Naive thymus-derived CD4-positive, alpha-beta T cell (primary cell): ENCODE data around the gene FAM180B. TPM values are rescaled to one million over a fixed set of nuclear protein-coding genes. Genes with fewer than 3 reads are reported as not detected.
"Not testable (repeated sequence)": the region's sequence is repeated elsewhere in the genome, so short reads cannot be mapped to it uniquely, and the experiment has no call there.

Source experiments
- ATAC-seq: fragments of 150-1000 bp; cut with Tn5 transposase; 2 replicates; pipeline ENCODE4 v1.10.0; 2021; ENCODE audit warnings: mild to moderate bottlenecking, moderate library complexity
- CTCF ChIA-PET: fragments of 350-600 bp; sonication (Branson Sonifier 250); formaldehyde crosslinking; loops from one replicate; lab custom pipeline; 2021; ENCODE audit warnings: antibody characterized with exemption; lab: Charles Lee
- POLR2A ChIA-PET: fragments of 350-600 bp; sonication (Branson Sonifier 250); formaldehyde crosslinking; loops from one replicate; lab custom pipeline; 2021; ENCODE audit warnings: antibody characterized with exemption, inconsistent platforms; lab: Charles Lee
- DNase-seq, 9 donors: peaks; one replicate each; pipeline versions ENCODE4 v3.0.0 to v3.0.0-alpha.2; 2020 to 2022; ENCODE audit warnings: mixed read lengths in 1 of 9
- H3K27ac ChIP-seq: one replicate; pipeline ENCODE4 v1.7.0; 2013; ENCODE audit warnings: mild to moderate bottlenecking, low read depth, low read length, moderate library complexity
- H3K27me3 ChIP-seq, 2 donors: one replicate each; pipeline ENCODE4 v1.7.0; 2013; ENCODE audit warnings: low read length in 2 of 2, mild to moderate bottlenecking in 2 of 2, moderate library complexity in 2 of 2; ENCODE audit not compliant: control insufficient read depth in 2 of 2, insufficient read depth in 2 of 2
- H3K36me3 ChIP-seq, 3 experiments: 1 replicate in 2 of 3; 2 replicates in 1 of 3; pipeline ENCODE4 v1.7.0; 2013; ENCODE audit warnings: low read length in 3 of 3, mild to moderate bottlenecking in 3 of 3, moderate library complexity in 1 of 3; ENCODE audit not compliant: insufficient read depth in 3 of 3, control insufficient read depth in 2 of 3
- H3K4me1 ChIP-seq, 2 donors: one replicate each; pipeline ENCODE4 v1.7.0; 2013; ENCODE audit warnings: low read length in 2 of 2, mild to moderate bottlenecking in 2 of 2, moderate library complexity in 1 of 2; ENCODE audit not compliant: control insufficient read depth in 2 of 2, insufficient read depth in 2 of 2
- H3K4me3 ChIP-seq: 2 replicates; pipeline ENCODE4 v1.7.0; 2013; ENCODE audit warnings: mild to moderate bottlenecking, low read length
- H3K9me3 ChIP-seq, 3 experiments: 1 replicate in 2 of 3; 2 replicates in 1 of 3; pipeline ENCODE4 v1.7.0; 2013; ENCODE audit warnings: low read length in 3 of 3; ENCODE audit not compliant: control insufficient read depth in 2 of 3
- H3K27ac Mint-ChIP-seq, 9 donors: one replicate each; pipeline ENCODE4 v1.8.0; 2020 to 2022; ENCODE audit warnings: mixed read lengths in 9 of 9, mild to moderate bottlenecking in 8 of 9, moderate library complexity in 5 of 9, inconsistent platforms in 2 of 9
- H3K27me3 Mint-ChIP-seq, 5 donors: one replicate each; pipeline ENCODE4 v1.8.0; 2021 to 2022; ENCODE audit warnings: mixed read lengths in 5 of 5, mild to moderate bottlenecking in 1 of 5
- H3K36me3 Mint-ChIP-seq, 5 donors: one replicate each; pipeline ENCODE4 v1.8.0; 2020 to 2022; ENCODE audit warnings: mixed read lengths in 5 of 5, mild to moderate bottlenecking in 3 of 5, inconsistent platforms in 1 of 5
- H3K4me1 Mint-ChIP-seq, 7 donors: one replicate each; pipeline ENCODE4 v1.8.0; 2020 to 2022; ENCODE audit warnings: mixed read lengths in 7 of 7, mild to moderate bottlenecking in 3 of 7, inconsistent platforms in 1 of 7
- H3K4me3 Mint-ChIP-seq, 10 donors: one replicate each; pipeline ENCODE4 v1.8.0; 2020 to 2022; ENCODE audit warnings: mild to moderate bottlenecking in 10 of 10, mixed read lengths in 10 of 10, moderate library complexity in 6 of 10, inconsistent platforms in 2 of 10
- H3K9me3 Mint-ChIP-seq, 11 donors: one replicate each; pipeline ENCODE4 v1.8.0; 2020 to 2022; ENCODE audit warnings: mixed read lengths in 11 of 11, mild to moderate bottlenecking in 4 of 11, inconsistent platforms in 1 of 11, moderate library complexity in 1 of 11
- intact Hi-C, 2 donors: fragments of 100-400 bp; cut with micrococcal nuclease; formaldehyde crosslinking; loops; one replicate each; pipeline ENCODE4 v1.15.1; 2023
- polyA plus RNA-seq, 2 donors: library from polyadenylated mRNA; unstranded; fragments of 300-500 nt; fragmentation: Illumina TruSeq; gene quantifications; one replicate each; pipeline ENCODE4 v1.2.3, GENCODE V29; 2021
- total RNA-seq, 6 experiments: library from RNA in 5 of 6; stranded (reverse) in 5 of 6; gene quantifications; 1 replicate in 5 of 6; 2 replicates in 1 of 6; pipeline ENCODE4 v1.2.3 and lab custom pipeline; 2021 to 2026

Gene FAM180B
- total and polyA plus RNA-seq, 7 experiments from 2014 or later: 0.21 to 1.0 (median 0.30) TPM; not detected in 3

GRCh38 chr11:47564366-47564765 is 22.1 kb upstream of the FAM180B start:
- Mint-ChIP-seq H3K27ac (peak overlapping the region; percentile 46 to 84 (median 80)), H3K4me3 (peak overlapping the region; percentile 47 to 85 (median 69)), H3K4me1 (peaks cover 0 to 33% (median 24%) of the 10 kb centered on the region in 7 donors)
- H3K36me3 ChIP-seq, H3K4me3 ChIP-seq, H3K9me3 Mint-ChIP-seq, H3K36me3 Mint-ChIP-seq, H3K27me3 Mint-ChIP-seq, DNase-seq, intact Hi-C loops, H3K9me3 ChIP-seq, ATAC-seq, H3K4me1 ChIP-seq, H3K27me3 ChIP-seq: not testable (repeated sequence)
- ChIA-PET CTCF (interaction anchor here (0.6 to 1.2 kb wide), 2 partner anchors 9 to 10 kb away, joined by 5 read pairs; no protein-coding TSS in a partner anchor), POLR2A (interaction anchor here (1.2 to 5.6 kb wide), 4 partner anchors 9 to 202 kb away, joined by 3 to 67 read pairs (median 22); partner anchors contain the start of genes CELF1, FNBP4, KBTBD4 and NDUFS3)
- peak overlapping the region; percentile 89 for H3K27ac ChIP-seq

GRCh38 chr11:47564933-47565339 is 21.5 kb upstream of the FAM180B start:
- Mint-ChIP-seq H3K9me3 (no peaks in the 10 kb centered on the region), H3K27me3 (no peaks in the 10 kb centered on the region), H3K4me1 (peaks cover 0 to 33% (median 24%) of the 10 kb centered on the region in 7 donors), H3K4me3 (peak overlapping the region; percentile 75 to 87 (median 83)), H3K27ac (peak overlapping the region; percentile 66 to 94 (median 83)), H3K36me3 (peaks cover 0 to 5% (median 0%) of the 10 kb centered on the region in 5 donors)
- Histone ChIP-seq H3K36me3 (peaks cover 0 to 3% (median 3%) of the 10 kb centered on the region in 3 experiments), H3K27me3 (no peaks in the 10 kb centered on the region), H3K4me3 (peak overlapping the region; percentile 88), H3K4me1 (peaks cover 3 to 8% of the 10 kb centered on the region in 2 donors), H3K9me3 (no peaks in the 10 kb centered on the region), H3K27ac (peak overlapping the region; percentile 89)
- ChIA-PET POLR2A (interaction anchor here (1.2 to 5.6 kb wide), 6 partner anchors 9 to 202 kb away, joined by 3 to 67 read pairs (median 4); partner anchors contain the start of genes CELF1, FNBP4, KBTBD4 and NDUFS3), CTCF (interaction anchor here (0.6 to 1.2 kb wide), 2 partner anchors 9 to 11 kb away, joined by 5 read pairs; no protein-coding TSS in a partner anchor)
- ATAC-seq (peak; percentile 3), DNase-seq (no peak)
- intact Hi-C loops: loop anchor here (1.0 kb wide), 3 partner anchors 12 to 202 kb away; partner anchors contain the start of genes CELF1 (in 2 of the 2), KBTBD4 (in 2 of the 2) and FNBP4 (in 1 of the 2)

- intact Hi-C loops: loop anchor here (1.0 kb wide), 3 partner anchors 12 to 202 kb away; partner anchors contain the start of genes CELF1 (in 2 of the 2), KBTBD4 (in 2 of the 2) and FNBP4 (in 1 of the 2)
Observed at GRCh38 chr11:47565340-47566148, 20.9 kb upstream of the FAM180B start, which contains the start of gene PTPMT1. Gene PTPMT1 (plus strand): TSS chr11:47565599. CDS start chr11:47565623, 24 bp downstream.

GRCh38 chr11:47566149-47566698 is 20.3 kb upstream of the FAM180B start:
- H3K4me1 ChIP-seq: peaks cover 3 to 8% of the 10 kb centered on the region in 2 donors
- no peaks in the 10 kb centered on the region for H3K27me3 ChIP-seq
- ChIA-PET CTCF (interaction anchor here (0.7 kb wide), 1 partner anchor 207 kb away, joined by 6 read pairs; no protein-coding TSS in a partner anchor), POLR2A (interaction anchor here (0.5 to 5.6 kb wide), 9 partner anchors 9 to 200 kb away, joined by 3 to 67 read pairs (median 3); partner anchors contain the start of genes AGBL2, CELF1, KBTBD4 and NDUFS3)
- intact Hi-C loops: no loop called here
- peaks cover 0 to 6% (median 3%) of the 10 kb centered on the region in 5 donors for H3K36me3 Mint-ChIP-seq
- peaks cover 0 to 35% (median 28%) of the 10 kb centered on the region in 7 donors for H3K4me1 Mint-ChIP-seq
- ATAC-seq (peak; percentile 10), DNase-seq (peak in 1 of 9 donors; percentile 34)
- peak overlapping the region; percentile 81 to 89 (median 86) for H3K4me3 Mint-ChIP-seq
- peak overlapping the region; percentile 89 for H3K27ac ChIP-seq
- peak overlapping the region; percentile 88 for H3K4me3 ChIP-seq
- peak overlapping the region; percentile 60 to 95 (median 83) for H3K27ac Mint-ChIP-seq
- H3K9me3 ChIP-seq: no peaks in the 10 kb centered on the region
- no peaks in the 10 kb centered on the region for H3K9me3 Mint-ChIP-seq
- peaks cover 0 to 16% (median 6%) of the 10 kb centered on the region in 3 experiments for H3K36me3 ChIP-seq
- H3K27me3 Mint-ChIP-seq: no peaks in the 10 kb centered on the region

More at GRCh38 chr11:47565340-47566148, 20.9 kb upstream of the FAM180B start, which contains the start of gene PTPMT1:
- Histone ChIP-seq H3K9me3 (no peaks in the 10 kb centered on the region), H3K4me1 (peaks cover 3 to 8% of the 10 kb centered on the region in 2 donors), H3K27ac (peak within 1 kb of the TSS; percentile 89), H3K36me3 (peaks cover 0 to 9% (median 3%) of the 10 kb centered on the region in 3 experiments), H3K4me3 (peak within 1 kb of the TSS; percentile 88), H3K27me3 (no peaks in the 10 kb centered on the region)
- H3K4me3 Mint-ChIP-seq: peak within 1 kb of the TSS; percentile 81 to 89 (median 86)
- ChIA-PET POLR2A (interaction anchor here (0.5 to 5.6 kb wide), 9 partner anchors 8 to 201 kb away, joined by 3 to 67 read pairs (median 3); partner anchors contain the start of genes AGBL2, CELF1, FNBP4 and KBTBD4), CTCF (interaction anchor here (1.2 kb wide), 1 partner anchor 11 kb away, joined by 5 read pairs; no protein-coding TSS in a partner anchor)
- H3K4me1 Mint-ChIP-seq: peaks cover 0 to 32% (median 24%) of the 10 kb centered on the region in 7 donors
- peak within 1 kb of the TSS; percentile 78 to 95 (median 84) for H3K27ac Mint-ChIP-seq
- DNase-seq: peak; percentile 42 to 75 (median 57)
- peaks cover 0 to 5% (median 0%) of the 10 kb centered on the region in 5 donors for H3K36me3 Mint-ChIP-seq
- H3K27me3 Mint-ChIP-seq: no peaks in the 10 kb centered on the region
- no peaks in the 10 kb centered on the region for H3K9me3 Mint-ChIP-seq
- ATAC-seq: peak; percentile 92

- CTCF ChIA-PET: no interaction called here
- H3K4me3 ChIP-seq: no peak overlapping the region
- ATAC-seq (no peak), DNase-seq (no peak)
- H3K36me3 ChIP-seq: peaks cover 5 to 50% (median 26%) of the 10 kb centered on the region in 3 experiments
- H3K4me1 ChIP-seq: peaks cover 3 to 8% of the 10 kb centered on the region in 2 donors
- Mint-ChIP-seq H3K4me1 (peaks cover 0 to 37% (median 30%) of the 10 kb centered on the region in 7 donors), H3K36me3 (peaks cover 0 to 18% (median 13%) of the 10 kb centered on the region in 5 donors), H3K27me3 (no peaks in the 10 kb centered on the region), H3K4me3 (no peak overlapping the region), H3K9me3 (no peaks in the 10 kb centered on the region), H3K27ac (peak overlapping the region in 1 of 9 donors; percentile 67)
- H3K27me3 ChIP-seq: no peaks in the 10 kb centered on the region
- no peaks in the 10 kb centered on the region for H3K9me3 ChIP-seq
- no peak overlapping the region for H3K27ac ChIP-seq
- intact Hi-C loops: loop anchor here in 1 of 2 donors (10.0 kb wide), 1 partner anchor 635 kb away; the partner anchor contains the start of gene CSTPP1
- POLR2A ChIA-PET: interaction anchor here (0.8 kb wide), 1 partner anchor 8 kb away, joined by 4 read pairs; the partner anchor contains the start of genes KBTBD4 and NDUFS3
Observed at GRCh38 chr11:47569646-47570045, 16.8 kb upstream of the FAM180B start.
